HG03066 (cell line): ENCODE measurements around the gene CDC20.
"Not testable (repeated sequence)": the region's sequence is repeated elsewhere in the genome, so short reads cannot be mapped to it uniquely, and the experiment has no call there.

Experiments
- ATAC-seq: cut with Tn5 transposase; IDR thresholded peaks from one replicate; pipeline ENCODE4 v1.9.1; 2021; ENCODE audit warnings: low read depth; ENCODE audit not compliant: unreplicated experiment

CDC20 gene

DNA sequence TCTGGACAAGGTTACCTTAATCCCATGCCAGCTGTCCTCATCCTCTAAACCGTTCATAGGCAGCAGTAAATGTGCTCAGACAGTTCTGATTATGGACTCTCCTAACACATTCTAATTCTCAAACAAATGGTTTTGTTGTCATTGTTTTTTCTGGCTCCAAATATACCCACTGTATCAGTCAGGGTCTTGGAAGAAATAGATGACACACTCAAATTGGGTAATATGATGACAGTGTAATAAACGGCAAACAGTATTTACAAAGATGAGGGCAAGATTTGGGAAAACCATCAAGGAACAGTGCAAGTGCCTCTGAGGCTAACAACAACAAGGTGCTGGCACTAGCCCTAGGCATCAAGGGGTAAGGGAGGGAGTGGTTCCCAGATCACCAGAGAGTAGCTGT is 4.3 kb upstream of the CDC20 start:
- ATAC-seq, result no peak

DNA sequence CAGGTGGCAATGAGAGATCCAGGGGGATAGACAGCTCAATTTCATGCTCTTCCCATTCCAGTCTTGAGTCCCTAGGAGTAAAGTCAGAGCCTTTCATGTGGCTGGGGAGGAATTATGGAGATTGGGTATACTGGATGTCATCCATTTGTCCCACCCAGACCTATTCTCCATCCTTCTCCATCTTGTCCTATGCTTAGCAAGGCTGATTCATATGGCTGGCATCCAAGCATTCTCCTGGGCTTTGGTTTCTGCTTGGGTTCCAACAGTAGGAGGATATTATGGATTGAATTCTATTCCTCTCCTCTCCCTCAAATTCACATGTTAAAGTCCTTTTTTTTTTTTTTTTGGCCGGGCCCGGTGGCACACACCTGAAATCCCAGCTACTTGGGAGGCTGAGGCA is 3.8 kb upstream of the CDC20 start:
- no peak for ATAC-seq

DNA sequence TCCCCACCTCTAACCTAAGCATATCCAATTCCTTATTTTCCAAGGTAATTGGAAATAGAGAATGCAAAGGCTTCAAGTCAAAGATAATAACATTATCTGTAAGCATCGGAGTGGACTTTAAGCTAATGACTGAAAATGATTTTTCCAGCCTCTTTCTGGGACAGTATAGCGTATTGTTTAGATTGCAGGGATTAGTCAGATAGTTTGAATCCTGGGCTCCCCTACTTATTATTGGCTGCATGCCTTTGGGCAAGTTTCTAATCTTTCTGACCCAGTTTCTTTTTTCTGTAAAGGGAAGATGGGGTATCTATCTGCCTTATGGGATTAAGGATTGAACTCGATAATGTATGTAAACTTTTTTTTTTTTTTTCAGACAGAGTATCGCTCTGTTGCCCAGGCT is 1.5 kb upstream of the CDC20 start:
- no peak for ATAC-seq

GRCh38 chr1:43358121-43358745 is 548 bp upstream of the CDC20 start:
- ATAC-seq, result no peak

DNA sequence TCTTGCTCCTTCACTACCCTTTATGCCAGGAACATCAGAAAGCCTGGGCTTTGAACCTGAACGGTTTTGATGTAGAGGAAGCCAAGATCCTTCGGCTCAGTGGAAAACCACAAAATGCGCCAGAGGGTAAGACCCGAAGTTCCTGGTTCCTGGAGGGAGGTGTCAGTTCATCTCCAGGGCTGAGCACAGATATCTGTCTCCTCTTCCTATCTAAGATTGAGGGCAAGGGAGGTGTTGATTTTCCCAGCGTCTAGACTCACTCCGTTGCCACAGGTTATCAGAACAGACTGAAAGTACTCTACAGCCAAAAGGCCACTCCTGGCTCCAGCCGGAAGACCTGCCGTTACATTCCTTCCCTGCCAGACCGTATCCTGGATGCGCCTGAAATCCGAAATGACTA is 915 bp downstream of the CDC20 start:
- ATAC-seq, result no peak

DNA sequence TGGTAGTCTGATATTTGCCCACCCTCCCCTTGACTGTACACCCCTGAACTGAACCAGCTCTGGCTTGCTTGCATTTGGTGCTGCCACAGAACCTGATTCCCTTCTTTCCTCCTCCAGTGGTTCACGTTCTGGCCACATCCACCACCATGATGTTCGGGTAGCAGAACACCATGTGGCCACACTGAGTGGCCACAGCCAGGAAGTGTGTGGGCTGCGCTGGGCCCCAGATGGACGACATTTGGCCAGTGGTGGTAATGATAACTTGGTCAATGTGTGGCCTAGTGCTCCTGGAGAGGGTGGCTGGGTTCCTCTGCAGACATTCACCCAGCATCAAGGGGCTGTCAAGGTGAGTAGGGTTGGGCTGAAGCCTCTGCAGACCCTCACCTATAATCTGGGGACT is 1.8 kb downstream of the CDC20 start:
- ATAC-seq, result no peak

- ATAC-seq, result no peak
These were observed 4.6 kb downstream of the CDC20 start for GRCh38 chr1:43363283-43363934.

DNA sequence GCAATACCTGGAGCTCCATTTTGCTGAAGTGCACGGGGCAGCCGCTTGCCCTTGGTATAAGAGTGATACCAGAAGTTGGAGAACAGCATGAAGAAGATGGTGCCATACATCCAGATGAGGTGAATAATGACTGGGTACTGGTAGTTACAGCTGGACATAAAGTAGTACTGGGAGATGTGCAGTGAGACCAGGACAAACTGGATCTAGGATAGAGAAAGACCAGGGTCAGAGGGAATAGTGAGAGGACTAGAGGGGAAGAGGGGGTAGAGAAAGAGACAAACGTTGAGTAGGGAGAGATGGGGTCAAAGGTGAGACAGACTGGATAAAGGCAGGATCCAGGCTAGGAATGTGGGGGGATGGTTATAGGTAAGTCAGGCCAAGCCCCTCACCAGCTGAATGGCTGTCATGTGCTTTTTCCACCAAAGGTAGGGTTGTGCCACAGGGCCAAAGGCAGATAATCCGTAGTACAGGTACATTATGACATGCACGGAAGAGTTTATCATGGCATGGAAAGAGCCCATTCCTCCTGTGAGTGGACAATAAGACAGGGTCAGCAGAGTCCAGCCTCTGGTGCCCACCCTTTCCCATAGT is 5.2 kb downstream of the CDC20 start:
- no peak for ATAC-seq

DNA sequence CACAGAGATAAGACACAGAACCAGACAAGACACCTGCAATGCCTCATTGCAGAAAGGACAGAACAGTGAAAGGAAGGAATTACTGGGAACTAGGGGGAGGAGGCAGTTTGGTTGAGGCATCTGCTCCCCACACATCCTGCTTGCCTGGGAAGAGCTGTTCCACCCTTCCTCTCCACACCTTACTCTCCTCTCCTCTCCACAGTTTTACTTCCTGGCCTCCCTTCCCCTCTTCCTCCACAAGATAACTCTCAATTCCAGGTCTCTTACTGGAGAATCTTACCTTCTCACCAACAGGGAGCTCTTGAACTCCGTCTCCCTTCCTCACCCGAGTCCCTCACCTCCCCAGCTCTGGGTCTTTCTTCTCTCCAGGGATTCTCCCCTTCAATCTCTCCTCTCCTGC is 6.9 kb downstream of the CDC20 start:
- no peak for ATAC-seq

- no peak for ATAC-seq
These were observed 7.4 kb downstream of the CDC20 start for GRCh38 chr1:43366179-43366578.

GRCh38 chr1:43366601-43367025 is 7.8 kb downstream of the CDC20 start:
- no peak for ATAC-seq

DNA sequence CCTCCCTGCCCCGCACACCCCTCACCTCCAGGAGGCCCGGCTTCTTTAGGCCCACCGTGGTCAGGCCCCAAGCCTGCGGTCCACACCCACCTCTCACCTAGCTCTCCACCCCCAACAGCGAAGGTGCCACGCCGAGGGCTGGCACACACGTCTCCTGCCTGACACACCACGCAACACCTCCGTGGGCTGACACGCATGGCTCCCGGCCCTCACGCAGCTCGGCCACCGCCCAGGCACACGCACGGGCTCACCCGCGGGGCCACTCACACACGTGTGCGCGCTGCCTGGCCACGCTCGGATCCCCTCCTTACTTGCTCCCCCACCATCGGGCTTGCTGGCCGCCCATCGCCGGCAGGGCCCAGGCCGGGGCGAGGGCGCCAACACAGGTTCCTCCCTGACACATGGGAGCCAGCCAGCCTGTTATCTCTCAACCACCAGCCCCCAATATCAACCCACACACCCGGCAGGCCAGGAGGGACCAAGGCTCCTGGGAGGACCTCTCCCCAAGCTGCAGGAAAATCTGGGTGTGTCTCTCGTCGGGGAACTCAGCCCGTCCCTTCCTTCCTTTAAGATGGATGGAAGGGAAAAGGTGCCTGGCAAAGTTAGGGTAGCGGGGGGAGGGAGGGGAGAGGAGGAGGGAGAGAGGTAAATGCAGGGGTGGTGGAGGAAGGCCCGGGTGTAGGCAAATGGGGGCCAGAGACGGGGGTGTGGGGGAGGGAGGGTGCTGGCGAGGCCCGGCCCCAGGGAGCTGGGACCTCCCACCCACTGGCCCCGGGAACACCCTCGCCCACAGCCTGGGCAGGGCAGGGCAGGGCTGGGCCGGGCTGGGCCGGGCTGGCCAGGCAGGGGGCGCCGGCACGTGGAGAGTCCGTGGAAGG is 8.5 kb downstream of the CDC20 start:
- ATAC-seq, result peak; percentile 38

DNA sequence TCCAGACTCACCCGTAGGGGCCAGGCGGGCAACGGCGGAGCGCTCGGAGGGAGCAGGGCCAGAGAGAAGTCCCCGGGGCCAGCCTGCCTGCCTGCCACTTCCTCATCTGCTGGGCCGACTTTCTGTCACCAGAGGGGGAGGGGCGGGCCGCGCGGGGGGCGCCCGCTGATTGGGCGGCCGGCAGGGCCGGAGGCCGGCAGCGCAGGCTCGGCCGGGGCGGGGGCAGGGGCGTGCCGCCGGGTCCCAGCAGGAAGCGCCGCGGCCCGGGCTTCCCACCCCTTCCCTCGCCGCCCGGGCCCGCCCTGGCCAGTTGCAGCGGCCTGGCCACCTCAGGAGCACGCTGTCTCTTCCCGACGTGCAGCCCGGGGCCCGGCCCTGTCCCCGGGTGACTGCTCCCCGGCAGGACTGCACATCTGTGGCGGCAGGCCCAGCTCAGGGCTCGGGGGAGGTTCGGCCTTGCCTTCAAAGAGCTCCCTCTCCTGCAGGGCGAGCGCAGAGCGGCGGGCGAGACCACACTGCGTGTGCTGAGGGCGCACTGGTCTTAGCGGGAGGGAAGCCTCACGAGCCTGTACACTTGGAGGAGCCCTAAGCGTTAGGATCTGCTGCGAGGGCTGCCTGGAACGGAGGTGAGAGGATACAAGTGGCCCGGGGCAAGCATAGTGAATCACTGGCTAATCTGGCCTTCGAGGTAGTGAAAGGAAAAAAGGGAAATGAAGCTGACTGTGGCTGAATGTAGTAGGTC is 9.3 kb downstream of the CDC20 start, which contains the start of gene ELOVL1:
ELOVL1 (minus strand) TSS at position 108 of the 742 bp plus-strand sequence. CDS start 2,402 bp downstream, outside the sequence.
- ATAC-seq, result peak; percentile 66

- ATAC-seq, result no peak
These were observed 9.9 kb downstream of the CDC20 start for GRCh38 chr1:43368646-43369020.

DNA sequence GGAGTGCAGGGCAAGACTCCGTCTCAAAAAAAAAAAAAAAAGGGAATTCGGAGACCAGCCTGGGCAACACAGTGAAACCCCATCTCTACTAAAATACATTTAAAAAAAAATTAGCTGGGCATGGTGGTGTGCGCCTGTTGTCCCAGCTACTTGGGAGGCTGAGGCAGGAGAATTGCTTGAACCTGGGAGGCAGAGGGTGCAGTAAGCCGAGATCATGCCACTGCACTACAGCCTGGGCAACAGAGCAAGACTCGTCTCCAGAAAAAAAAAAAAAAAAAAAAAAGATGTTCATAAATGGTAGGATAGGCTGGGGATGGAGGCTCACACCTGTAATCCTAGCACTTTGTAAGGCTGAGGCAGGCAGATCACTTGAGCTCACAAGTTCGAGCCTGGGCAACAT is 11.0 kb downstream of the CDC20 start:
- not testable (repeated sequence) for ATAC-seq

DNA sequence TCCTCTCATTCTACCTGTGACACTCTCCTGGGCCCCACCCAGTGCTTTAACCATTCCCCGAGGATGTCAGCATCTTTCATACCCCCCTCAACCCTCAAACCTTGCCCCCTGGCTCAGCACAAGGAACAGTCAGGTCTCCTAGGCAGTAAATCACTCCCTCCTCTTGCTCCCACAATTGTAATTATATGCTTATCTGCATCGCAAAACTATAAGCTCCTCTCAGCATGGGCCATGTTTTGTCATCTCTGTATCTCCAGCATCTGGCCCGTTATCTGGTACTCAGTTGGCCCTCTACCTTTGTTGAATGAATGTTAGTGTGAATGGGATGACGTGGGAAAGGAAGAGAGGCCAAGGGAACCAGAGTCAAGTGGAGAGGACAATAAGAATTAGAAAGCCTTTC is 11.8 kb downstream of the CDC20 start:
- ATAC-seq, result no peak

DNA sequence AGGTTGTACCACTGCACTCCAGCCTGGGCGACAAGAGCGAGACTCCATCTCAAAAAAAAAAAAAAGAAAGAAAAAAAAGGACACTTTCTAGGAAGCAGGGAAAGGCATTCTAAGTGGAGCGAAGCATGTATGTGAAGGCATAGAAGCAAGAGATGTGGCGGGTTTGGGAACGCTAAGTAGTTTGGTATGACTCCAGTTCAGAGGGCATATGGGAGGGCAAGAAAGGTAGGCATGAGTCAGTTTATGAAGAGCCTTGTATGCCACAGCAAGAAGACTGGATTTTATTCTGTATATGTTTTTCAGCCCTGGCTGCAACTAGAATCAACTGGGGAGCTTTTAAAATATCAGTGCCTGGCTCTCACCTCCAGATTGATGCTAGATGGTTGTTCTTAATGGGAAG is 13.4 kb downstream of the CDC20 start:
- ATAC-seq, result no peak

GRCh38 chr1:43373066-43373940 is 14.5 kb downstream of the CDC20 start:
- ATAC-seq, result no peak

- no peak for ATAC-seq
These were observed 18.0 kb downstream of the CDC20 start for GRCh38 chr1:43376723-43377235.
